ENCODE results near the gene GRID1.
A peak's percentile ranks its signal among the peaks of the same experiment; 100 is the strongest.

GRID1 gene

DNA sequence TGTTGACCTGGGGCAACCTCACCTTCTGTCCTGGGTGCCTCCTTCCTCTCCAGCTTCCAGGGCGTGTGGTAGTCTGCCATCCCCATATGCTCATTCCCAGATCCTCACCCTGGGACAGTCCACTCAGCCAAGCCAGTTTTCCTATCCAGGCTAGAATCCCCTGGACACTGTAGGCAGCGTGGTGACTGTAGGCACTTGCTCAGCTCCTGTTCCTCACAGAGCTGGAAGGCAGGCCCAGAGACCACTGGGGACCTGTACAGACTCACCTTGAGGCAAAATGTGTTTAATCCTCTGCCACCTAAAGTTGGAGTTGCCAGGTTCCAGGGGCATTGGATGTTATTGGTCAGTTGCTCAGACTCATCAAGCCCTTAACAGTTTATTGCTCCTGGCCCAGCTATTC lies 2.4 kb upstream of the GRID1 start:
- no peak for DNase-seq

DNA sequence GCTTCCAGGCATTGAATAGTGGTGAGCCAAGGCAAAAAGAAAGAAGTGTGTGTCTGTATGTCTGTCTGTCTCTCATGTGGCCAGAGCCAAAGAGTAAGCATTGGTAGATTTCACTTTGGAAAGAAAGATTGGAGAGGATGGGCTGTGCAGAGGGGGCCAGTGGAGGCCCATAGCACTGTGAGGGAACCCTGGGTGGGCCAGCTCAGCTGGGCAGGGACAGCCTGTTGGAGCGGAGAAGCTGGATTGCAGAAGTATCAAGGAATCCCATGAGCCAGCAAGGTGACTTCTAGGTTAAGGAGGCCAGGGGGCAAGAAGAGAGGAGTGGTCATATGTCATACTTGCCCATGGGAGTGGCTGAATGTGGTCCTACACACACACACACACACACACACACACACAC lies 1.5 kb upstream of the GRID1 start:
- no peak for DNase-seq

- peak in 11 of 14 donors; percentile 20 to 70 (median 46) for DNase-seq
Measured at GRCh38 chr10:86367152-86367951, 757 bp upstream of the GRID1 start.

DNA sequence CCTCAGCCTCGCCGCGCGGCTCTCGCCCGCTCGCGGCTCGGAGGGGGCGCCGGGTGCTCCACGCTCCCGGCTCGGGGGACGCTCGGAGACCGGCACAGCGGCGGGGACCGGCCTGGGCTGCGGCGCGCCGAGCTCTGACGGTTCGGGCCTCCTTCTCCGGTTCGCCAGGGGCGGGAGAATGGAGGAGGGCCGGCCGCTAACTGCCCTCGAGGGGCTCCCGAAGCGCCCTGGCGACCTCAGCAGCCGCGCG lies 232 bp upstream of the GRID1 start:
- DNase-seq = peak in 1 of 14 donors; percentile 75

GRCh38 chr10:86365346-86366032 lies 1.1 kb downstream of the GRID1 start:
- DNase-seq = peak in 7 of 14 donors; percentile 44 to 76 (median 66)

DNA sequence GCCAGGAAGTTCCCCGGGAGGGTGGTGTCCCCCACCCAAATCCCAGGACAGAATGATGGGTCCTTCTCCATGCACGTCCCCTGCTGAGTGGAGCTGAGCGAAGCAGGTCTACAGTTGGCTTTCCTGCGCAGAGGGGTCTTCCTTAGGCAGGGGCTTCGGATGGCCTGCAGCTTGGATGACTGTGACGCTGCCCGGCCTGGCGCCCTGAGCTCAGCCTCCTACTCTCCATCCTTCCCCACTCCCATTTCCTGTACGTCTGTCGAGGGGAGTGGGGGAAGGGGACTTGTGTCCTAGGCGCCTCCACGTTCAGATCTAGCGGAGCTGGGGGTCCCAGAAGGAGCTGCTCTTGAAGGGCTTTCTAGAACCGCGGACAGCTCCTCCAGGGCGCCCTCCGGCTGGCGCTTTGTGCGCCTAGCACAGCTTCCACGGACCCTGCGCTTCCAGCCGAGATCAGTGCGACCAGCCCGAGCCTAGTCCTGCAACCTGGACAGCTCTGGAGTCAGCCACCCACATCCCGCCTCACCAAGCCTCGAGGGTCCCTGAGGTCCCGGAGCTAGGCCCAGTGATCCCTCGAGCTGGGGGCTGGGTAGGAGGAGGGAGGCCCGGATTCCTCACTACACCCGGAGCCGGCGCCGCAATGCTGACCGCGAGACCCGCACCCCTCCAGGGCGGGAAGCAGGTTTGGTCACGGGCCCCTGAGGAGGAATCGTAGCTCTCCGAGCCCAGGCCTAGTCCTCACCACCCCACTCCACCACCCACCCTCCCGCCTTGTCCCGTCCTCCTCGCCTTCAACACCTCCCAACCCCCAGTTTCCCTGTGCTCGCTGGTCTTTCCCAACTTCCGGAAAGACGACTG lies 1.9 kb downstream of the GRID1 start:
- DNase-seq = peak in 1 of 14 donors; percentile 38

DNA sequence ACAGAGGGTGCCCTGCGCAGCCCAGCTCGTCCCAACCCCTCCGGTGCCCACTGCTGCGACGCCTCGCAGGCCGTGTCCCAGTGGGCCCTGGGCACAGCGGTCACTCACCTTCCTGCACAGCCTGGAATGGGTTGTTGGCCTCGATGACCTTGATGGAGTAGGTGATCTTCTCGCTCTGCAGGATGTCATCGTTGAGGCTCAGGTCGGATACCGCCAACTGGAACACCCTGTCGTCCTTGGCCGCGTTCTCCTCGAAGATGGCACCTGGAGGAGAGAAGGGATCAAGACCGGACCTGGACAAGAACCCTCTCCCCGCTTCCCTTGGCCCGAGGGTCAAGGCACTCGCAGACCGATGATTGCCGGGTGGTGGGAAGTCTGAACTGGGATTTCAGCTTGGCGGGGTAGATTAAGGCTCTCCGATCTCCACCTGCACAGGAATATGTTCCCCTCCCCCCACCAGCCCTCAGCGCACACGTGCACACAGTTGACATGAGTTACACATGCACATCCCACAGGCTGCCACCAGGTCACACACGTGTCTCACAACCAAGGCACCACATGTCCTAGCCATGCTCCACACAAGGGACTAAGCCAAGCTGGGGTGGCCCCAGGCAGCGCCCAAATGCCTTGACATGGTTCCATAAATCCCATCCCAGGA lies 2.6 kb downstream of the GRID1 start:
- no peak for DNase-seq

- DNase-seq = peak in 1 of 14 donors; percentile 57
Measured at GRCh38 chr10:86363184-86363832, 3.3 kb downstream of the GRID1 start.

GRCh38 chr10:86362586-86363183 lies 3.9 kb downstream of the GRID1 start:
- no peak for DNase-seq

DNA sequence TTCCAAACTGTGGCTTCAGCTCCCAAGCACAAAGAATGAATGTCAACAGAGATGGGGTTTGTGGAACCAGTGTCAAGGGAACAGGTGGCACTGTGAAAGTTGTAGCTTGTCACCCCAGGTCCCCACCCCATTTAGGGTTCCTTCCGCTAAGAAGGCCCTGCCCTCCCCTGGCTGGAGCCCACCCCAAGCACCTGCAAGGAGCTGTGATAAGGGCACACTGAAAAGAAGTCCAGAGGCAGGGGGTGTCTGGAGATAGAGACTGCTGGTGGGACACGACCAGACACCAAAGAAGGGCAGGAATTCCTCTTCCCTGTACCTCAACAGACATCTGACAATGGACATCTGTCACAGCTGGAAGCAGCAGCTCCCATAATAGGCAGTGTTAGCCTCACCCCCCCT lies 4.5 kb downstream of the GRID1 start:
- no peak for DNase-seq

GRCh38 chr10:86361156-86362128 lies 5.2 kb downstream of the GRID1 start:
- DNase-seq = peak in 2 of 14 donors; percentile 52 to 68

- DNase-seq = peak in 1 of 14 donors; percentile 48
Measured at GRCh38 chr10:86360657-86361056, 5.9 kb downstream of the GRID1 start.

DNA sequence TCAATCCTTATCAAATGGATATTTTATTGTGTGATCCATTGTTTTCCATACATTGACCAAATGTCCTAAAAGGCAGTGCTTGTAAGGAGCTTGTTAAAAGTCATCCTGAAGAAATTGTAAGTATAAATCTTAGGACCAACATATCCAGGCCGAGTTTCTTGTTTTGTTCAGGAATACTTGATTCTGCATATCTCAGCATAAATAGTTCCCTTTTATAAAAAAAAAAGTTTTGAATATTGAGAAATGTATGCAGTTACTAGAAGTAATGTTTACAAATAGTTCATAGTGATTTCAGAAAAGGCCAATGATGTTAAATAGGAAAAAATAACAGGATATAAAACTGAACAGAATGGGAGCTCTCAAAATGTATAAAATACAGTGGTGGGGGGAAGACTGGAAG lies 6.6 kb downstream of the GRID1 start:
- no peak for DNase-seq

GRCh38 chr10:86359111-86359510 lies 7.5 kb downstream of the GRID1 start:
- no peak for DNase-seq

DNA sequence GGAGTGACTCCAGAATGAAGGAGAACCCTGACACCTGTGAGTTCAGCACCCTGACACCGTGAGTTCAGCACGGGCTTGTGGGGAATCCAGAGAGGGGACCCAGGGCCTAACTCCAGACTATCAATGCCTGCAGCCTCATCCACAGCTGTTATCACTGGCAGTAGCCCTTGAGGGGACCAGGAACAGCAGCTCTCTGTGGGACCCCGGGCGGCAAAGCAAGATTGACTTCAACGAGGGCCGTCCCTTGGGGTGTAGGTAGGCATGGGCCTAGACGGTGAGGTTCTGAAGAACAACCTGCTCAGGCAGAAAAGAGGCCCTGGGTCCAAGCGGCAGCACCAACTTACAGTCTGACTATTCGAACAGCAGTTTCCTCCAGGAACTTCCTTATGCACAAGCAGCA lies 8.9 kb downstream of the GRID1 start:
- no peak for DNase-seq

DNA sequence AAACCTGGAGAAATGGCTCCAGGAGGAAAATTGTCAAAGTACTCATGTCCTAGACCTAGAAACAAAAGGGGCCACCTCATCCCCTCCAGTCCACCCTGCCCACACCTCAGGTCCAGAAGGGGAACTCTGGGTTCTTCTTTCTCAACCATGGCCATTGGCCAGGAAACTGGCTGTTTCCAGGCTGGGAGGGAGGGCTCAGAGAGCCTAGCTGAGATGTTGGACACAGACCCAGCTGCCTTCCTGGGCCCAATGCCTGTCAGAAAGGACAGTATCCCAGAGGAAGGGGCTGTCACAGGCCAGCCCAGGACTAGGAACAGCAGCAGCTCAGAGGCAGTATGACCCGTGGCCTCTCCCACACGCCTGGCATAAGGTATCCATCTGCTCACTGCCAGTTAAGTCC lies 9.6 kb downstream of the GRID1 start:
- peak in 8 of 14 donors; percentile 27 to 65 (median 47) for DNase-seq

- peak in 1 of 14 donors; percentile 54 for DNase-seq
Measured at GRCh38 chr10:86356296-86356695, 10.3 kb downstream of the GRID1 start.

GRCh38 chr10:86355571-86356038 lies 11.0 kb downstream of the GRID1 start:
- peak in 13 of 14 donors; percentile 25 to 92 (median 82) for DNase-seq

GRCh38 chr10:86354761-86355540 lies 11.6 kb downstream of the GRID1 start:
- peak in 4 of 14 donors; percentile 36 to 55 (median 48) for DNase-seq
